Activated CD8-positive, alpha-beta T cell treated with anti-CD3 and anti-CD28 coated beads for 36 hours (primary cell): Measurements from ENCODE around the gene SKOR2. TPM values are rescaled to one million over a fixed set of nuclear protein-coding genes. Genes with fewer than 3 reads are reported as not detected.

Source experiments
- ATAC-seq: fragments of 200-7000 bp; cut with Tn5 transposase; one replicate; pipeline ENCODE4 v1.10.0; 2021; ENCODE audit warnings: mild to moderate bottlenecking, moderate library complexity
- CTCF ChIA-PET: fragments of 350-600 bp; sonication (Branson Sonifier 250); formaldehyde crosslinking; loops from one replicate; lab custom pipeline; 2021; ENCODE audit warnings: antibody characterized with exemption; lab: Charles Lee
- POLR2A ChIA-PET: fragments of 350-600 bp; sonication (Branson Sonifier 250); formaldehyde crosslinking; loops from one replicate; lab custom pipeline; 2021; ENCODE audit warnings: antibody characterized with exemption; lab: Charles Lee
- DNase-seq: peaks from one replicate; pipeline ENCODE4 v3.0.0-alpha.2; 2020
- H3K27ac Mint-ChIP-seq: one replicate; pipeline ENCODE4 v1.8.0; 2021; ENCODE audit warnings: mild to moderate bottlenecking, mixed read lengths
- H3K27me3 Mint-ChIP-seq: one replicate; pipeline ENCODE4 v1.8.0; 2021; ENCODE audit warnings: mixed read lengths
- H3K36me3 Mint-ChIP-seq: one replicate; pipeline ENCODE4 v1.8.0; 2021; ENCODE audit warnings: low read depth, mixed read lengths
- H3K4me1 Mint-ChIP-seq: one replicate; pipeline ENCODE4 v1.8.0; 2021; ENCODE audit warnings: low read depth, mixed read lengths
- H3K4me3 Mint-ChIP-seq: one replicate; pipeline ENCODE4 v1.8.0; 2021; ENCODE audit warnings: mild to moderate bottlenecking, moderate library complexity, mixed read lengths
- H3K9me3 Mint-ChIP-seq: one replicate; pipeline ENCODE4 v1.8.0; 2021; ENCODE audit warnings: mixed read lengths
- intact Hi-C: fragments of 100-400 bp; cut with micrococcal nuclease; formaldehyde crosslinking; loops from one replicate; pipeline ENCODE4 v1.10.0; 2022
- total RNA-seq, 2 experiments: library from RNA; stranded (reverse); gene quantifications; one replicate each; pipeline ENCODE4 v1.2.3, GENCODE V29; 2021
- TF ChIP-seq, protein P1 (sequence below): fragments of 200-600 bp; IDR thresholded peaks from one replicate; pipeline ENCODE4 v1.8.0; 2022; ENCODE audit warnings: antibody characterized with exemption, mild to moderate bottlenecking

The SKOR2 gene
- total RNA-seq, 2 experiments from 2014 or later, result not detected

DNA sequence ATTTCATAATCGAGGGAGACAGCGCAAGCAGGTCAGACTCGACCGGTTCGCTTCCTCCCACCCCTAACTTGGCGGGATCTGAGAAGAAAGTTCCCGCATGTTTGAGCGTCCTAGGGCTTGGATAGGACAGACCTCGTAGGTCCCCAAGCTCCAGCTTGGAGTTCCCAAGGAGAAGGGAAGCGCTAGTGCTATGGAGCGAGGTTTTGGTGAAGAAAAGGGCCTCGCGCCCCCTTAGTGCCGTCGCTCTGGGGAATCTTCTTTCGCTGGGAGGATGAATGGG, 11.6 kb upstream of the SKOR2 start:
- Mint-ChIP-seq H3K9me3 (peaks cover 1% of the 10 kb centered on the region), H3K4me3 (no peak overlapping the region), H3K27me3 (peaks cover 65% of the 10 kb centered on the region), H3K27ac (no peak overlapping the region), H3K4me1 (no peaks in the 10 kb centered on the region), H3K36me3 (no peaks in the 10 kb centered on the region)
- intact Hi-C loops, result no loop called here
- CTCF ChIA-PET, result no interaction called here
- no peak for ATAC-seq
- DNase-seq, result no peak
- TF ChIP-seq, protein P1, sequence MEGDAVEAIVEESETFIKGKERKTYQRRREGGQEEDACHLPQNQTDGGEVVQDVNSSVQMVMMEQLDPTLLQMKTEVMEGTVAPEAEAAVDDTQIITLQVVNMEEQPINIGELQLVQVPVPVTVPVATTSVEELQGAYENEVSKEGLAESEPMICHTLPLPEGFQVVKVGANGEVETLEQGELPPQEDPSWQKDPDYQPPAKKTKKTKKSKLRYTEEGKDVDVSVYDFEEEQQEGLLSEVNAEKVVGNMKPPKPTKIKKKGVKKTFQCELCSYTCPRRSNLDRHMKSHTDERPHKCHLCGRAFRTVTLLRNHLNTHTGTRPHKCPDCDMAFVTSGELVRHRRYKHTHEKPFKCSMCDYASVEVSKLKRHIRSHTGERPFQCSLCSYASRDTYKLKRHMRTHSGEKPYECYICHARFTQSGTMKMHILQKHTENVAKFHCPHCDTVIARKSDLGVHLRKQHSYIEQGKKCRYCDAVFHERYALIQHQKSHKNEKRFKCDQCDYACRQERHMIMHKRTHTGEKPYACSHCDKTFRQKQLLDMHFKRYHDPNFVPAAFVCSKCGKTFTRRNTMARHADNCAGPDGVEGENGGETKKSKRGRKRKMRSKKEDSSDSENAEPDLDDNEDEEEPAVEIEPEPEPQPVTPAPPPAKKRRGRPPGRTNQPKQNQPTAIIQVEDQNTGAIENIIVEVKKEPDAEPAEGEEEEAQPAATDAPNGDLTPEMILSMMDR, result no peak
- POLR2A ChIA-PET, result interaction anchor here (0.6 kb wide), 1 partner anchor 33 kb away, joined by 3 read pairs; no protein-coding TSS in a partner anchor

DNA sequence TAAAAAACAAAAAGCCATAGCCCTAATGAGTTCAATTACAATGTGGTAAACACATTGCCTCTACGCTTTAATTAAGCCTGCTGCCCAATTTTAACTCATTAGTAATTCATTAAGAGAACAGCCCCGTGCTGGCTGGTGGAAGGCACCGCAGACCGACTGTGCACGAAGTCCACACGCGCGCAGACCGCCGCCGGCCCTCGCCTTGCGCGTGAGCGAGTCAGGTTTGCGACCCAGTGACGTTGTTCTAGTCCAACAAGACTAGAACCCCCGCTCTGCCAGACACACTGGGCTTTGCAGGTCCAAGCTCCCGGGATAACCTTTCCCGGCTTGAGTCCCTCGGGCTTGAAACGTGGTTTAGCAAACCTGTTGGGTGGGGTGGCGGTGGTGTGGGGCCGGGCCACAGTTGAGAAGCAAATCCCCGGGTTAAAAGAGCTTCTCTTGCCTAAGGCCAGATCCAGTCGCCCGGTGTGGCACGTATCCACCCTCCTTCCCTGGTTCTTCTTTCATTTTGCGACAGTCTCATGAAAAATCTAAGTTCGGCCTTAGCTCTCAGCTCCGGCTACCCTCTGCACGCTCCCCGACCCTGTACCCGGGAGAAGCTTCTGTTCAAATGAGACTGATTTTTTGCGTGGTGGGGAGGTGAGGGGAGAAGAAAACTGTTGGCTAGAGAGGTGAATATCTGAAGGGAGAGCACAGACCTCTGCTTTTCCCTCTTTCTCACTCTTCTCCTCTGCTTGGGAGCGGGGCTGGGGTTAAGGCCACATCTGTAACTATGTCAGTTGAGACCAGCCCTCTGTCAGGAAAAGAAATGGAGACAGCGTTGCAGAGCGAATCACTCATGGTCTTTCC, 11.1 kb upstream of the SKOR2 start:
- ChIA-PET CTCF (interaction anchor here (1.1 kb wide), 1 partner anchor 161 kb away, joined by 3 read pairs; no protein-coding TSS in a partner anchor), POLR2A (no interaction called here)
- H3K4me3 Mint-ChIP-seq, result no peak overlapping the region
- TF ChIP-seq, protein P1, result no peak
- H3K27me3 Mint-ChIP-seq, result peaks cover 66% of the 10 kb centered on the region
- no peak overlapping the region for H3K27ac Mint-ChIP-seq
- H3K9me3 Mint-ChIP-seq, result peaks cover 1% of the 10 kb centered on the region
- intact Hi-C loops, result no loop called here
- no peaks in the 10 kb centered on the region for H3K4me1 Mint-ChIP-seq
- DNase-seq (no peak), ATAC-seq (no peak)
- H3K36me3 Mint-ChIP-seq, result no peaks in the 10 kb centered on the region

DNA sequence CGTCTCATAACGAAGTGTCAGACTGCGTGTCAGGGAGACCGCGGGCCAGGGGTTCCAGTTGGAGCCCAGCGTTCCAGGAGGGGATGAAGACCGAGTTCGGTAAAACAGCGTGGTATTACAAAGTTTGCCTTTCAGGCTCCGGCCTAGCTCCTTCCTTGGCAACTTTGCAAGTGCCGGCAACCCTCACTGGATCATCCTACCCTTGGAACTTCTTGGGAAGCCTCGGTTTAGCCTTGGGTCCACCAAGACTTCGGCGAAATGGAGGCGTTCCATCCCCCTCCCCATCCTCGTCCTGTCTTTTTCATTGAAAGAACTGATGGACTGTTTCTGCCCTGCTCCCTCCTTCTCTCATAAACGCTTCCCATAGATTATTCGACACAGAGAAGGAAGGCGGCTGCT, 10.4 kb upstream of the SKOR2 start:
- TF ChIP-seq, protein P1, result no peak
- H3K36me3 Mint-ChIP-seq, result no peaks in the 10 kb centered on the region
- H3K9me3 Mint-ChIP-seq, result peaks cover 1% of the 10 kb centered on the region
- H3K4me3 Mint-ChIP-seq, result no peak overlapping the region
- no peak overlapping the region for H3K27ac Mint-ChIP-seq
- intact Hi-C loops, result no loop called here
- POLR2A ChIA-PET, result no interaction called here
- DNase-seq (no peak), ATAC-seq (no peak)
- H3K27me3 Mint-ChIP-seq, result peaks cover 71% of the 10 kb centered on the region
- H3K4me1 Mint-ChIP-seq, result no peaks in the 10 kb centered on the region
- CTCF ChIA-PET, result interaction anchor here (1.1 to 1.2 kb wide), 2 partner anchors 14 to 160 kb away, joined by 3 to 5 read pairs; no protein-coding TSS in a partner anchor

DNA sequence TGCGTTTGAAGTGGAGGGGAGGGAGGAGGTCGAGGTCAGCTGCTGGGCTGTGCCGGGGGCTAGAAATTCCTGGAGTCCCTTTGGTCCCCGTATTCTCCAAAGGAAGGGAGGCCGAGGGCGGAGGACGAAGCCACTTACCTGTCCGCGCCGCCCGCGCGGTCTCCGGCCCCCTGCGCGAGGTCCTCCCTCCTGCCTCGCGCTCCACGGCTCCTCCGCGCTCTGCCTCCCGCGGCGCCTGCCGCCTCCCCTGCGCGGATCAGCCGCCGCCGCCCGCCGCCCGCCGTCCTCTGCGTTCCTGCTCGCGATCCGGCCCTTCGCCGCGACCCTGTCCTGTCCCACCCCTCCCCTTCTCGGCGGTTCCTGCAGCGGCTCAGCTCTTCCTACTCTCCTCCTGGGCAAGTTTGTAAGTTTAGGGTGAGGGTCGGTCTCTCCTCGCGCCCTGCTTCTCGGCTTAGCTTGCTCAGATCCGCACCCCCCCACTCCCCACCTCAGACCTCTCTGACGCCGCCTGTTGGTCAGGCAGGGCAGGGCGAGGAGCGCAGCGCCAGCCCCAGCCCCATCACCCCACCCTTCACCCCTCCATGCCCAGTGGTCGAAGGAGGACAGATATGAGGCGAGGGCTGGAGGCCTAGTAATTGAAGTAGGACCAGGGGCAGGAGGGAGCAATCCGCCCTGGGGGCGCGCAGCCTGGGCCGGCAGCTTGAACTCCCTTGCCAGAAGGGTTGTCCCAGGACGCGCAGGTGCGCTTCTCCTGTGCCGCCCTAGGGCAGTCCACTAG, 9.7 kb upstream of the SKOR2 start:
- POLR2A ChIA-PET, result no interaction called here
- TF ChIP-seq, protein P1, result no peak
- peak; percentile 30 for ATAC-seq
- H3K27me3 Mint-ChIP-seq, result peaks cover 77% of the 10 kb centered on the region
- H3K9me3 Mint-ChIP-seq, result peaks cover 1% of the 10 kb centered on the region
- no peak overlapping the region for H3K4me3 Mint-ChIP-seq
- CTCF ChIA-PET, result interaction anchor here (1.1 to 1.2 kb wide), 2 partner anchors 11 to 13 kb away, joined by 4 to 5 read pairs; no protein-coding TSS in a partner anchor
- no peak for DNase-seq
- intact Hi-C loops, result no loop called here
- H3K4me1 Mint-ChIP-seq, result no peaks in the 10 kb centered on the region
- no peaks in the 10 kb centered on the region for H3K36me3 Mint-ChIP-seq
- H3K27ac Mint-ChIP-seq, result no peak overlapping the region
